GM12878 (cell line): ENCODE data around the gene PRDM16. TPM values are rescaled to one million over a fixed set of nuclear protein-coding genes. Genes with fewer than 3 reads are reported as not detected.

Experiments
- ATAC-seq: fragments of 200-7000 bp; cut with Tn5 transposase; 3 replicates; pipeline ENCODE4 v1.9.1; 2020; ENCODE audit warnings: mild to moderate bottlenecking, moderate library complexity
- BruUV-seq: library from RNA; stranded (reverse); fragments of 400-500 nt; replicated peaks from 2 replicates; lab custom pipeline; 2021; lab: Mats Ljungman, UMichigan
- CTCF ChIA-PET: fragments of 300-600 bp; sonication (Branson Sonifier 250); formaldehyde crosslinking; extraction: SDS; loops from one replicate; lab custom pipeline; 2021; ENCODE audit warnings: inconsistent platforms; lab: Yijun Ruan, JAX
- POLR2A ChIA-PET: fragments of 350-600 bp; formaldehyde crosslinking; extraction: SDS; loops from one replicate; lab custom pipeline; 2021; ENCODE audit warnings: inconsistent platforms; lab: Charles Lee
- RAD21 ChIA-PET: fragments of 300-600 bp; sonication (Branson Sonifier 250); formaldehyde crosslinking; loops from one replicate; lab custom pipeline; 2023; ENCODE audit warnings: antibody characterized with exemption; ENCODE audit not compliant: unreplicated experiment; lab: Charles Lee
- SMC1A ChIA-PET: fragments of 300-600 bp; sonication (Branson Sonifier 250); formaldehyde crosslinking; loops from one replicate; lab custom pipeline; 2023; ENCODE audit not compliant: unreplicated experiment, uncharacterized antibody; lab: Charles Lee
- DNase-seq: peaks from one replicate; pipeline ENCODE4 v3.0.0-alpha.2; 2011; ENCODE audit warnings: low read depth, low spot score
- FAIRE-seq: peaks from 3 replicates; lab custom pipeline; 2011; peaks lifted over from hg19 to GRCh38; lab: Jason Lieb, UNC
- H2AFZ ChIP-seq: 2 replicates; pipeline ENCODE4 v1.6.0; 2011; ENCODE audit warnings: low read depth, low read length, control low read depth; ENCODE audit not compliant: control insufficient read depth
- H3K27ac ChIP-seq: 2 replicates; pipeline ENCODE4 v1.5.1; 2011; ENCODE audit warnings: control low read depth; ENCODE audit not compliant: control insufficient read depth, insufficient read depth
- H3K27me3 ChIP-seq, 2 experiments: replicated peaks in 1 of 2; 2 replicates each; pipeline versions ENCODE4 v1.6.0 to v1.6.1; 2011; ENCODE audit warnings: low read length in 1 of 2; ENCODE audit not compliant: control insufficient read depth in 2 of 2, insufficient read depth in 2 of 2
- H3K36me3 ChIP-seq, 2 experiments: 2 replicates each; pipeline ENCODE4 v1.5.1; 2011; ENCODE audit warnings: low read length in 1 of 2; ENCODE audit not compliant: control insufficient read depth in 2 of 2, insufficient read depth in 2 of 2
- H3K4me1 ChIP-seq: 2 replicates; pipeline ENCODE4 v1.6.1; 2011; ENCODE audit warnings: mild to moderate bottlenecking, low read length, moderate library complexity, mixed read lengths; ENCODE audit not compliant: control insufficient read depth, insufficient read depth
- H3K4me2 ChIP-seq: 2 replicates; pipeline ENCODE4 v1.6.0; 2011; ENCODE audit warnings: control low read depth; ENCODE audit not compliant: control insufficient read depth, insufficient read depth
- H3K4me3 ChIP-seq: fragments of 200-600 bp; sonication (generic); 2 replicates; pipeline ENCODE4 v1.5.1; 2016
- H3K79me2 ChIP-seq: 2 replicates; pipeline ENCODE4 v1.6.0; 2011; ENCODE audit warnings: low read length; ENCODE audit not compliant: control insufficient read depth, insufficient read depth
- H3K9ac ChIP-seq: 2 replicates; pipeline ENCODE4 v1.8.0; 2011; ENCODE audit warnings: low read length, control low read depth, mixed read lengths; ENCODE audit not compliant: control insufficient read depth, insufficient read depth
- H3K9me3 ChIP-seq: replicated peaks from 3 replicates; pipeline ENCODE4 v1.5.1; 2011; ENCODE audit warnings: mild to moderate bottlenecking, low read length; ENCODE audit not compliant: control insufficient read depth, insufficient read depth
- H4K20me1 ChIP-seq: 2 replicates; pipeline ENCODE4 v1.6.0; 2011; ENCODE audit not compliant: control insufficient read depth, insufficient read depth
- EP300 ChIP-seq, 2 experiments: fragments of 150-350 bp in 1 of 2; IDR thresholded peaks; 2 replicates each; pipeline ENCODE4 v1.6.1; 2011 to 2012; ENCODE audit warnings: low read depth in 2 of 2, low read length in 2 of 2, borderline replicate concordance in 1 of 2, improper control_type of control experiment in 1 of 2, inconsistent platforms in 1 of 2; ENCODE audit not compliant: control insufficient read depth in 1 of 2
- FOXM1 ChIP-seq: IDR thresholded peaks from 2 replicates; pipeline ENCODE4 v1.6.1; 2012; ENCODE audit warnings: low read depth, mild to moderate bottlenecking, inconsistent platforms, low read length, moderate library complexity
- HCFC1 ChIP-seq: fragments of 150-350 bp; IDR thresholded peaks from 2 replicates; pipeline ENCODE4 v1.6.1; 2014; ENCODE audit warnings: low read length
- HDGF ChIP-seq: fragments of 450-650 bp; IDR thresholded peaks from 2 replicates; pipeline ENCODE4 v1.6.1; 2016; ENCODE audit warnings: antibody characterized with exemption
- JUND ChIP-seq: IDR thresholded peaks from 2 replicates; pipeline ENCODE4 v1.6.1; 2012; ENCODE audit warnings: low read depth, mild to moderate bottlenecking, low read length, improper control_type of control experiment, moderate library complexity
- KDM1A ChIP-seq: fragments of 200-600 bp; sonication (generic); IDR thresholded peaks from 2 replicates; pipeline ENCODE4 v1.6.1; 2016; ENCODE audit warnings: borderline replicate concordance
- MEF2B ChIP-seq: fragments of 450-650 bp; IDR thresholded peaks from 2 replicates; pipeline ENCODE4 v1.6.1; 2018; ENCODE audit warnings: mild to moderate bottlenecking, moderate library complexity; ENCODE audit not compliant: partially characterized antibody, poor library complexity, severe bottlenecking
- PAX8 ChIP-seq: fragments of 450-650 bp; IDR thresholded peaks from 2 replicates; pipeline ENCODE4 v1.6.1; 2017; ENCODE audit warnings: mild to moderate bottlenecking, moderate library complexity
- POLR2AphosphoS2 ChIP-seq: IDR thresholded peaks from 2 replicates; pipeline ENCODE4 v1.6.1; 2011; ENCODE audit warnings: low read depth, mild to moderate bottlenecking, low read length, improper control_type of control experiment, moderate library complexity
- RCOR1 ChIP-seq: conservative IDR thresholded peaks from 2 replicates; pipeline ENCODE4 v1.6.1; 2012; ENCODE audit warnings: low read depth, low read length, improper control_type of control experiment
- STAT1 ChIP-seq: fragments of 450-650 bp; conservative IDR thresholded peaks from 2 replicates; pipeline ENCODE4 v1.6.1; 2014; ENCODE audit warnings: antibody characterized with exemption, mild to moderate bottlenecking
- SUPT20H ChIP-seq: IDR thresholded peaks from 2 replicates; pipeline ENCODE4 v1.6.1; 2011; ENCODE audit warnings: low read depth, mild to moderate bottlenecking, low read length, moderate library complexity, borderline replicate concordance; ENCODE audit not compliant: control insufficient read depth
- TCF3 ChIP-seq: IDR thresholded peaks from 2 replicates; pipeline ENCODE4 v1.6.1; 2012; ENCODE audit warnings: low read depth, mild to moderate bottlenecking, low read length, borderline replicate concordance; ENCODE audit not compliant: insufficient read depth
- WGBS: methylation state at CpG from one replicate; pipeline ENCODE4 v1.1.6; 2016; ENCODE audit warnings: low lambda C conversion rate; ENCODE audit not compliant: insufficient replicate concordance, insufficient coverage; ENCODE audit errors: missing lambda C conversion rate; 5-methylcytosine and 5-hydroxymethylcytosine counted together
- in situ Hi-C: fragments of 300-500 bp; cut with MboI; formaldehyde crosslinking; loops from 9 replicates; pipeline ENCODE4 v1.14.3; 2018; ENCODE audit warnings: mixed read lengths
- intact Hi-C: fragments of 100-400 bp; cut with micrococcal nuclease; formaldehyde crosslinking; loops from one replicate; pipeline ENCODE4 v1.14.2; 2022; ENCODE audit not compliant: unreplicated experiment
- polyA plus RNA-seq, 11 experiments: library from polyadenylated mRNA; depleted of rRNA in 4 of 11; unstranded in 6 of 11; stranded (reverse) in 5 of 11; fragments of >200 nt; fragmentation: Nextera tagmentation in 4 of 11; fragmentation: Illumina TruSeq in 1 of 11; extraction: Ambion mirVana in 4 of 11; extraction: Trizol in 1 of 11; gene quantifications; 1 replicate in 1 of 11; 2 replicates in 10 of 11; pipeline versions ENCODE4 v1.2.1 to v1.2.3, GENCODE V29; 2011 to 2016; ENCODE audit warnings: inconsistent platforms in 2 of 11, missing spikeins in 2 of 11, low read depth in 1 of 11
- total RNA-seq, 4 experiments: library from RNA; depleted of rRNA in 3 of 4; stranded (reverse); fragments of >200 nt in 3 of 4; fragmentation: Illumina TruSeq in 1 of 4; extraction: Trizol in 1 of 4; gene quantifications; 2 replicates each; pipeline versions ENCODE4 v1.2.1 to v1.2.3, GENCODE V29; 2013 to 2021
- TF ChIP-seq, protein P1 (sequence below), 3 experiments: IDR thresholded peaks in 2 of 3; conservative IDR thresholded peaks in 1 of 3; 2 replicates each; pipeline ENCODE4 v1.5.1; 2011; ENCODE audit warnings: low read depth in 3 of 3, low read length in 3 of 3, mild to moderate bottlenecking in 3 of 3, control low read depth in 2 of 3, moderate library complexity in 2 of 3, inconsistent platforms in 1 of 3, mixed read lengths in 1 of 3; ENCODE audit not compliant: control insufficient read depth in 2 of 3, insufficient read depth in 1 of 3; ENCODE audit errors: extremely low read depth in 1 of 3

The PRDM16 gene
- total and polyA plus RNA-seq, 10 of the 15 experiments (the other 5 are each of a cell fraction or from before 2014, with no cell fraction given), result 0.03 TPM; not detected in 9

- TF ChIP-seq POLR2AphosphoS2, result no peak
- TF ChIP-seq MEF2B, result no peak
- no peak for TF ChIP-seq TCF3
- FAIRE-seq (no peak), ATAC-seq (no peak), DNase-seq (no peak)
- no peak overlapping the region for H3K4me2 ChIP-seq
- no peak overlapping the region for H2AFZ ChIP-seq
- no TSS peak for BruUV-seq
- no peaks in the 10 kb centered on the region for H3K27me3 ChIP-seq
- no peaks in the 10 kb centered on the region for H3K79me2 ChIP-seq
- POLR2A ChIA-PET, result no interaction called here
- no peak overlapping the region for H3K9ac ChIP-seq
- no peaks in the 10 kb centered on the region for H4K20me1 ChIP-seq
- intact Hi-C loops (no loop called here), in situ Hi-C loops (no loop called here)
- no peaks in the 10 kb centered on the region for H3K36me3 ChIP-seq
- CTCF ChIA-PET, result no interaction called here
- H3K9me3 ChIP-seq, result no peaks in the 10 kb centered on the region
- H3K27ac ChIP-seq, result no peak overlapping the region
- RAD21 ChIA-PET, result no interaction called here
- no peaks in the 10 kb centered on the region for H3K4me1 ChIP-seq
- SMC1A ChIA-PET, result no interaction called here
- H3K4me3 ChIP-seq, result no peak overlapping the region
- 20% methylated on average over 15 of the region's 22 CpGs for WGBS
These were observed 32.3 kb upstream of the PRDM16 start for GRCh38 chr1:3036447-3037280.

DNA sequence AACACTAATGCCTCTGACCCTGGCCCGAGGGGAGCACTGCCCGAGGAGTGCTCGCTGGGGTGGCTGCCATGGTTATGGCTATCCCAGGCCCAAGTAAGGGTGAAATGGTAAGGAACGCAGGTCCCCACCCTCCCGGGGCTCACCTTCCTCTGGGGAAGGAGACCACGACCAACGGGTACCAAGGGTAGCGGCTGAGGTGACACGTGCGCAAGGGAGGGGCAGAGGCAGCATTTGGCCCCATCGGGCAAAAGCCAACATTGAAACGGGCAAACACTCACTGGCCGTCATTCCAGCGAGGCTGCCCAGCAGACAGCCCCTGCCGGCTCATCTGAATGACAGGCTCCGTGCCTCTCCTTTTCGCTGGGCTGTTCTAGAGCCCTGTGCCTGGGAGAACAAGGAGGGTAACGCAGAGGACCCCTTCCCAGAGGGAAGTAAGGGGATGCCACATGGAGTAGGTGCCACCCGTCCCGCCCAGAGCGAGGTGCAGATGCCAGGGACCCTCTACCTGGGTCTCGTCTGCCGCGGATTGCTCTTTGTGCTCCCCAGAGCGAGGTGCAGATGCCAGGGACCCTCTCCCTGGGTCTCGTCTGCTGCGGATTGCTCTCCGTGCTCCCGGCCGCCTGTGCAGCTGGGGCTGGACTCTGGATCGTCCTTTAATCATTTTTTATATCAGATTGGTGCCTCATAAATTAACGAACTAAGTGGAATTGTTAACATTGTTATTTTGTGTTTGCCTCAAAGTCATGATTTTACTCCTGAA lies 31.5 kb upstream of the PRDM16 start:
- FAIRE-seq (no peak), ATAC-seq (no peak), DNase-seq (no peak)
- no peak overlapping the region for H3K4me3 ChIP-seq
- no peaks in the 10 kb centered on the region for H3K27me3 ChIP-seq
- no peaks in the 10 kb centered on the region for H3K79me2 ChIP-seq
- CTCF ChIA-PET, result no interaction called here
- no peaks in the 10 kb centered on the region for H3K9me3 ChIP-seq
- no peaks in the 10 kb centered on the region for H3K36me3 ChIP-seq
- H2AFZ ChIP-seq, result no peak overlapping the region
- SMC1A ChIA-PET, result no interaction called here
- intact Hi-C loops, result no loop called here
- H3K9ac ChIP-seq, result no peak overlapping the region
- no peaks in the 10 kb centered on the region for H4K20me1 ChIP-seq
- no peak overlapping the region for H3K27ac ChIP-seq
- H3K4me2 ChIP-seq, result no peak overlapping the region
- POLR2A ChIA-PET, result no interaction called here
- WGBS, result 43% methylated on average over 28 of the region's 32 CpGs
- BruUV-seq, result no TSS peak
- in situ Hi-C loops, result no loop called here
- RAD21 ChIA-PET, result no interaction called here
- no peaks in the 10 kb centered on the region for H3K4me1 ChIP-seq
- TF ChIP-seq MEF2B (no peak), RCOR1 (no peak), HCFC1 (no peak), PAX8 (no peak), SUPT20H (no peak), HDGF (no peak), KDM1A (no peak), JUND (no peak), FOXM1 (no peak), STAT1 (no peak), EP300 (IDR thresholded peaks at IDR 0.05; ENCODE audit: borderline replicate concordance in 1 of 2, control insufficient read depth in 1 of 2, low read depth in 2 of 2, low read length in 2 of 2) (no peak)
- TF ChIP-seq, protein P1, sequence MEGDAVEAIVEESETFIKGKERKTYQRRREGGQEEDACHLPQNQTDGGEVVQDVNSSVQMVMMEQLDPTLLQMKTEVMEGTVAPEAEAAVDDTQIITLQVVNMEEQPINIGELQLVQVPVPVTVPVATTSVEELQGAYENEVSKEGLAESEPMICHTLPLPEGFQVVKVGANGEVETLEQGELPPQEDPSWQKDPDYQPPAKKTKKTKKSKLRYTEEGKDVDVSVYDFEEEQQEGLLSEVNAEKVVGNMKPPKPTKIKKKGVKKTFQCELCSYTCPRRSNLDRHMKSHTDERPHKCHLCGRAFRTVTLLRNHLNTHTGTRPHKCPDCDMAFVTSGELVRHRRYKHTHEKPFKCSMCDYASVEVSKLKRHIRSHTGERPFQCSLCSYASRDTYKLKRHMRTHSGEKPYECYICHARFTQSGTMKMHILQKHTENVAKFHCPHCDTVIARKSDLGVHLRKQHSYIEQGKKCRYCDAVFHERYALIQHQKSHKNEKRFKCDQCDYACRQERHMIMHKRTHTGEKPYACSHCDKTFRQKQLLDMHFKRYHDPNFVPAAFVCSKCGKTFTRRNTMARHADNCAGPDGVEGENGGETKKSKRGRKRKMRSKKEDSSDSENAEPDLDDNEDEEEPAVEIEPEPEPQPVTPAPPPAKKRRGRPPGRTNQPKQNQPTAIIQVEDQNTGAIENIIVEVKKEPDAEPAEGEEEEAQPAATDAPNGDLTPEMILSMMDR (IDR thresholded peaks at IDR 0.05 in 2 of 3, conservative IDR thresholded peaks at IDR 0.05 in 1 of 3; ENCODE audit: control insufficient read depth in 2 of 3, extremely low read depth in 1 of 3, insufficient read depth in 1 of 3, low read depth in 3 of 3, low read length in 3 of 3), result no peak
